B cell (primary cell): ENCODE results near the gene ENO3. TPM values are rescaled to one million over a fixed set of nuclear protein-coding genes. Genes with fewer than 3 reads are reported as not detected.

Experiments
- ATAC-seq: fragments of 200-7000 bp; cut with Tn5 transposase; one replicate; pipeline ENCODE4 v1.10.0; 2021; ENCODE audit warnings: low read depth, mild to moderate bottlenecking, moderate number of reproducible peaks, moderate library complexity
- CTCF ChIA-PET: fragments of 350-600 bp; sonication (Branson Sonifier 250); formaldehyde crosslinking; loops from one replicate; lab custom pipeline; 2021; ENCODE audit warnings: antibody characterized with exemption, inconsistent platforms; lab: Charles Lee
- POLR2A ChIA-PET: fragments of 350-600 bp; sonication (Branson Sonifier 250); formaldehyde crosslinking; loops from one replicate; lab custom pipeline; 2021; ENCODE audit warnings: antibody characterized with exemption; lab: Charles Lee
- DNase-seq: peaks from one replicate; pipeline ENCODE4 v3.0.0; 2013
- H2AFZ ChIP-seq: 2 replicates; pipeline ENCODE4 v1.6.1; 2012; ENCODE audit warnings: mild to moderate bottlenecking, low read depth, low read length; ENCODE audit not compliant: insufficient read depth, poor library complexity, severe bottlenecking
- H3K27ac ChIP-seq, 2 donors: 1 replicate in 1 of 2; 2 replicates in 1 of 2; pipeline ENCODE4 v1.5.1; 2012 to 2013; ENCODE audit warnings: low read length in 2 of 2, mild to moderate bottlenecking in 2 of 2, moderate library complexity in 1 of 2
- H3K27me3 ChIP-seq, 4 experiments: fragments of 200-600 bp in 1 of 4; sonication (generic) in 1 of 4; replicated peaks in 1 of 4; 1 replicate in 2 of 4; 2 replicates in 2 of 4; pipeline versions ENCODE4 v1.6.1 to v1.7.0; 2013 to 2016; ENCODE audit warnings: low read length in 3 of 4, mild to moderate bottlenecking in 2 of 4, mixed read lengths in 1 of 4, moderate library complexity in 1 of 4; ENCODE audit not compliant: insufficient read depth in 4 of 4, control insufficient read depth in 3 of 4; ENCODE audit errors: control extremely low read depth in 1 of 4
- H3K36me3 ChIP-seq, 2 experiments: replicated peaks in 1 of 2; 1 replicate in 1 of 2; 2 replicates in 1 of 2; pipeline versions ENCODE4 v1.6.1 to v1.7.1; 2013; ENCODE audit warnings: low read length in 1 of 2; ENCODE audit not compliant: insufficient read depth in 2 of 2, control insufficient read depth in 1 of 2; ENCODE audit errors: control extremely low read depth in 1 of 2, extremely low read depth in 1 of 2
- H3K4me1 ChIP-seq, 2 donors: fragments of 200-600 bp in 1 of 2; sonication (generic) in 1 of 2; 1 replicate in 1 of 2; 2 replicates in 1 of 2; pipeline versions ENCODE4 v1.5.1 to v1.6.1; 2013 to 2017; ENCODE audit warnings: low read length in 2 of 2; ENCODE audit not compliant: control insufficient read depth in 2 of 2, insufficient read depth in 2 of 2
- H3K4me2 ChIP-seq: replicated peaks from 2 replicates; pipeline ENCODE3; 2012; ENCODE audit warnings: mild to moderate bottlenecking, low read depth, low read length; ENCODE audit not compliant: poor library complexity, severe bottlenecking
- H3K4me3 ChIP-seq, 5 experiments: fragments of 200-600 bp in 1 of 5; sonication (generic) in 1 of 5; 1 replicate in 3 of 5; 2 replicates in 2 of 5; pipeline versions ENCODE4 v1.5.1 to v1.7.0; 2011 to 2016; ENCODE audit warnings: low read length in 4 of 5, mild to moderate bottlenecking in 4 of 5, low read depth in 2 of 5, control low read depth in 1 of 5, moderate library complexity in 1 of 5; ENCODE audit not compliant: insufficient read depth in 1 of 5; ENCODE audit errors: control extremely low read depth in 1 of 5, extremely low read depth in 1 of 5
- H3K79me2 ChIP-seq: fragments of 200-600 bp; sonication (generic); one replicate; pipeline ENCODE4 v1.6.0; 2016; ENCODE audit warnings: low read length; ENCODE audit not compliant: control insufficient read depth, insufficient read depth
- H3K9ac ChIP-seq: fragments of 200-600 bp; sonication (generic); 2 replicates; pipeline ENCODE4 v1.6.1; 2017; ENCODE audit warnings: mild to moderate bottlenecking, low read length, moderate library complexity
- H3K9me3 ChIP-seq, 3 donors: one replicate each; pipeline versions ENCODE4 v1.6.1 to v1.7.1; 2013; ENCODE audit warnings: low read length in 2 of 3; ENCODE audit not compliant: control insufficient read depth in 2 of 3, insufficient read depth in 1 of 3; ENCODE audit errors: control extremely low read depth in 1 of 3
- H4K20me1 ChIP-seq: 2 replicates; pipeline ENCODE4 v1.6.0; 2012; ENCODE audit warnings: mild to moderate bottlenecking, low read length; ENCODE audit not compliant: insufficient read depth, control insufficient read depth, poor library complexity, severe bottlenecking
- H3K27ac Mint-ChIP-seq: one replicate; pipeline ENCODE4 v1.8.0; 2021; ENCODE audit warnings: mixed read lengths
- H3K27me3 Mint-ChIP-seq: one replicate; pipeline ENCODE4 v1.8.0; 2021; ENCODE audit warnings: mixed read lengths
- H3K4me1 Mint-ChIP-seq: one replicate; pipeline ENCODE4 v1.8.0; 2021; ENCODE audit warnings: mixed read lengths
- H3K4me3 Mint-ChIP-seq: one replicate; pipeline ENCODE4 v1.8.0; 2021; ENCODE audit warnings: mixed read lengths
- H3K9me3 Mint-ChIP-seq: one replicate; pipeline ENCODE4 v1.8.0; 2022; ENCODE audit warnings: mixed read lengths; ENCODE audit not compliant: insufficient read depth
- CTCF ChIP-seq: fragments of 200-600 bp; IDR thresholded peaks from one replicate; pipeline ENCODE4 v1.8.0; 2022; ENCODE audit warnings: antibody characterized with exemption, mild to moderate bottlenecking
- EZH2 ChIP-seq: IDR thresholded peaks from 2 replicates; pipeline ENCODE4 v1.6.1; 2012; ENCODE audit warnings: borderline replicate concordance, low read depth, mild to moderate bottlenecking, moderate library complexity, low read length; ENCODE audit not compliant: insufficient read depth, poor library complexity, severe bottlenecking
- WGBS: methylation state at CpG from one replicate; pipeline ENCODE4 v1.1.5; 2013; ENCODE audit warnings: missing lambda C conversion rate; ENCODE audit not compliant: insufficient coverage; 5-methylcytosine and 5-hydroxymethylcytosine counted together
- intact Hi-C: fragments of 100-400 bp; cut with micrococcal nuclease; formaldehyde crosslinking; loops from one replicate; pipeline ENCODE4 v1.10.0; 2022
- polyA plus RNA-seq: library from polyadenylated mRNA; depleted of rRNA; stranded (reverse); fragments of >200 nt; gene quantifications from 2 replicates; pipeline ENCODE4 v1.2.3, GENCODE V29; 2012
- total RNA-seq, 2 donors: library from RNA; stranded (reverse); fragments of 120-200 nt in 1 of 2; gene quantifications; 1 replicate in 1 of 2; 2 replicates in 1 of 2; pipeline versions ENCODE4 v1.2.3 to v1.2.4, GENCODE V29; 2013 to 2022

Gene ENO3
- total and polyA plus RNA-seq, 2 donors (not counting 1 experiment from before 2014, with no cell fraction given) = 34.8 to 50.1 TPM

GRCh38 chr17:4997302-4998026 lies 46.5 kb downstream of the ENO3 start, which contains the start of the genes INCA1 and KIF1C:
INCA1 (minus strand) TSS chr17:4997522; CDS start chr17:4994437, 3,085 bp downstream.
KIF1C (plus strand) TSS chr17:4997950; CDS start chr17:5000247, 2,297 bp downstream.
- intact Hi-C loops = loop anchor here (1.0 to 5.0 kb wide), 8 partner anchors 10 to 81 kb away; partner anchors contain the start of genes CAMTA2, PFN1, RNF167 and SLC25A11
- DNase-seq (peak; percentile 95), ATAC-seq (peak; percentile 96)
- peaks cover 22 to 26% of the 10 kb centered on the region in 2 donors for H3K4me1 ChIP-seq
- no peaks in the 10 kb centered on the region for H3K9me3 ChIP-seq
- POLR2A ChIA-PET = interaction anchor here (0.5 to 3.1 kb wide), 8 partner anchors 9 to 85 kb away, joined by 3 to 16 read pairs (median 6); partner anchors contain the start of genes CAMTA2, PFN1, RNF167 and SLC25A11
- peak within 1 kb of the TSS; percentile 83 for H3K27ac Mint-ChIP-seq
- H4K20me1 ChIP-seq = peaks cover 8% of the 10 kb centered on the region
- peak within 1 kb of the TSS; percentile 97 for H3K4me2 ChIP-seq
- no peaks in the 10 kb centered on the region for H3K27me3 Mint-ChIP-seq
- H3K4me1 Mint-ChIP-seq = peaks cover 21% of the 10 kb centered on the region
- no peaks in the 10 kb centered on the region for H3K36me3 ChIP-seq
- H2AFZ ChIP-seq = peak within 1 kb of the TSS; percentile 91
- H3K9ac ChIP-seq = peak within 1 kb of the TSS; percentile 75
- H3K9me3 Mint-ChIP-seq = no peaks in the 10 kb centered on the region
- TF ChIP-seq EZH2 = no peak
- TF ChIP-seq CTCF = no peak
- peaks cover 0 to 13% (median 2%) of the 10 kb centered on the region in 4 experiments for H3K27me3 ChIP-seq
- CTCF ChIA-PET = interaction anchor here (0.9 to 3.5 kb wide), 7 partner anchors 10 to 117 kb away, joined by 3 to 26 read pairs (median 4); partner anchors contain the start of genes CAMTA2, PFN1, RNF167 and SLC25A11
- H3K79me2 ChIP-seq = no peaks in the 10 kb centered on the region
- under 1% methylated on average over 93 of the region's 93 CpGs for WGBS
- peak within 1 kb of the TSS in 1 of 2 donors; percentile 65 for H3K27ac ChIP-seq
- peak within 1 kb of the TSS; percentile 34 to 73 (median 66) for H3K4me3 ChIP-seq
- H3K4me3 Mint-ChIP-seq = peak within 1 kb of the TSS; percentile 85
